GM12878 (cell line): ENCODE data around the gene STON1. TPM values are rescaled to one million over a fixed set of nuclear protein-coding genes. Genes with fewer than 3 reads are reported as not detected.

Experiments
- ATAC-seq: fragments of 200-7000 bp; cut with Tn5 transposase; 3 replicates; pipeline ENCODE4 v1.9.1; 2020; ENCODE audit warnings: mild to moderate bottlenecking, moderate library complexity
- BruUV-seq: library from RNA; stranded (reverse); fragments of 400-500 nt; replicated peaks from 2 replicates; lab custom pipeline; 2021; lab: Mats Ljungman, UMichigan
- CTCF ChIA-PET: fragments of 300-600 bp; sonication (Branson Sonifier 250); formaldehyde crosslinking; extraction: SDS; loops from one replicate; lab custom pipeline; 2021; ENCODE audit warnings: inconsistent platforms; lab: Yijun Ruan, JAX
- POLR2A ChIA-PET: fragments of 350-600 bp; formaldehyde crosslinking; extraction: SDS; loops from one replicate; lab custom pipeline; 2021; ENCODE audit warnings: inconsistent platforms; lab: Charles Lee
- RAD21 ChIA-PET: fragments of 300-600 bp; sonication (Branson Sonifier 250); formaldehyde crosslinking; loops from one replicate; lab custom pipeline; 2023; ENCODE audit warnings: antibody characterized with exemption; ENCODE audit not compliant: unreplicated experiment; lab: Charles Lee
- SMC1A ChIA-PET: fragments of 300-600 bp; sonication (Branson Sonifier 250); formaldehyde crosslinking; loops from one replicate; lab custom pipeline; 2023; ENCODE audit not compliant: unreplicated experiment, uncharacterized antibody; lab: Charles Lee
- DNase-seq: peaks from one replicate; pipeline ENCODE4 v3.0.0-alpha.2; 2011; ENCODE audit warnings: low read depth, low spot score
- FAIRE-seq: peaks from 3 replicates; lab custom pipeline; 2011; peaks lifted over from hg19 to GRCh38; lab: Jason Lieb, UNC
- H2AFZ ChIP-seq: 2 replicates; pipeline ENCODE4 v1.6.0; 2011; ENCODE audit warnings: low read depth, low read length, control low read depth; ENCODE audit not compliant: control insufficient read depth
- H3K27ac ChIP-seq: 2 replicates; pipeline ENCODE4 v1.5.1; 2011; ENCODE audit warnings: control low read depth; ENCODE audit not compliant: control insufficient read depth, insufficient read depth
- H3K27me3 ChIP-seq, 2 experiments: replicated peaks in 1 of 2; 2 replicates each; pipeline versions ENCODE4 v1.6.0 to v1.6.1; 2011; ENCODE audit warnings: low read length in 1 of 2; ENCODE audit not compliant: control insufficient read depth in 2 of 2, insufficient read depth in 2 of 2
- H3K36me3 ChIP-seq, 2 experiments: 2 replicates each; pipeline ENCODE4 v1.5.1; 2011; ENCODE audit warnings: low read length in 1 of 2; ENCODE audit not compliant: control insufficient read depth in 2 of 2, insufficient read depth in 2 of 2
- H3K4me1 ChIP-seq: 2 replicates; pipeline ENCODE4 v1.6.1; 2011; ENCODE audit warnings: mild to moderate bottlenecking, low read length, moderate library complexity, mixed read lengths; ENCODE audit not compliant: control insufficient read depth, insufficient read depth
- H3K4me2 ChIP-seq: 2 replicates; pipeline ENCODE4 v1.6.0; 2011; ENCODE audit warnings: control low read depth; ENCODE audit not compliant: control insufficient read depth, insufficient read depth
- H3K4me3 ChIP-seq: fragments of 200-600 bp; sonication (generic); 2 replicates; pipeline ENCODE4 v1.5.1; 2016
- H3K79me2 ChIP-seq: 2 replicates; pipeline ENCODE4 v1.6.0; 2011; ENCODE audit warnings: low read length; ENCODE audit not compliant: control insufficient read depth, insufficient read depth
- H3K9ac ChIP-seq: 2 replicates; pipeline ENCODE4 v1.8.0; 2011; ENCODE audit warnings: low read length, control low read depth, mixed read lengths; ENCODE audit not compliant: control insufficient read depth, insufficient read depth
- H3K9me3 ChIP-seq: replicated peaks from 3 replicates; pipeline ENCODE4 v1.5.1; 2011; ENCODE audit warnings: mild to moderate bottlenecking, low read length; ENCODE audit not compliant: control insufficient read depth, insufficient read depth
- H4K20me1 ChIP-seq: 2 replicates; pipeline ENCODE4 v1.6.0; 2011; ENCODE audit not compliant: control insufficient read depth, insufficient read depth
- EGR1 ChIP-seq, 2 experiments: IDR thresholded peaks; 1 replicate in 1 of 2; 2 replicates in 1 of 2; pipeline ENCODE4 v1.6.1; 2011 to 2012; ENCODE audit warnings: low read depth in 2 of 2, low read length in 2 of 2, borderline replicate concordance in 1 of 2, mild to moderate bottlenecking in 1 of 2, moderate library complexity in 1 of 2
- MYC ChIP-seq: IDR thresholded peaks from 2 replicates; pipeline ENCODE4 v1.6.1; 2011; ENCODE audit warnings: mild to moderate bottlenecking, low read length, moderate library complexity, inconsistent platforms; ENCODE audit not compliant: insufficient read depth, insufficient replicate concordance, insufficient read length, severe bottlenecking
- NFYB ChIP-seq: IDR thresholded peaks from 2 replicates; pipeline ENCODE4 v1.6.1; 2011; ENCODE audit warnings: low read depth, mild to moderate bottlenecking, low read length, improper control_type of control experiment, moderate library complexity; ENCODE audit not compliant: insufficient read depth
- SRF ChIP-seq, 2 experiments: IDR thresholded peaks; 2 replicates each; pipeline ENCODE4 v1.6.1; 2011; ENCODE audit warnings: low read depth in 2 of 2, low read length in 2 of 2, mild to moderate bottlenecking in 1 of 2, moderate library complexity in 1 of 2
- WGBS: methylation state at CpG from one replicate; pipeline ENCODE4 v1.1.6; 2016; ENCODE audit warnings: low lambda C conversion rate; ENCODE audit not compliant: insufficient replicate concordance, insufficient coverage; ENCODE audit errors: missing lambda C conversion rate; 5-methylcytosine and 5-hydroxymethylcytosine counted together
- in situ Hi-C: fragments of 300-500 bp; cut with MboI; formaldehyde crosslinking; loops from 9 replicates; pipeline ENCODE4 v1.14.3; 2018; ENCODE audit warnings: mixed read lengths
- intact Hi-C: fragments of 100-400 bp; cut with micrococcal nuclease; formaldehyde crosslinking; loops from one replicate; pipeline ENCODE4 v1.14.2; 2022; ENCODE audit not compliant: unreplicated experiment
- polyA plus RNA-seq, 11 experiments: library from polyadenylated mRNA; depleted of rRNA in 4 of 11; unstranded in 6 of 11; stranded (reverse) in 5 of 11; fragments of >200 nt; fragmentation: Nextera tagmentation in 4 of 11; fragmentation: Illumina TruSeq in 1 of 11; extraction: Ambion mirVana in 4 of 11; extraction: Trizol in 1 of 11; gene quantifications; 1 replicate in 1 of 11; 2 replicates in 10 of 11; pipeline versions ENCODE4 v1.2.1 to v1.2.3, GENCODE V29; 2011 to 2016; ENCODE audit warnings: inconsistent platforms in 2 of 11, missing spikeins in 2 of 11, low read depth in 1 of 11
- total RNA-seq, 4 experiments: library from RNA; depleted of rRNA in 3 of 4; stranded (reverse); fragments of >200 nt in 3 of 4; fragmentation: Illumina TruSeq in 1 of 4; extraction: Trizol in 1 of 4; gene quantifications; 2 replicates each; pipeline versions ENCODE4 v1.2.1 to v1.2.3, GENCODE V29; 2013 to 2021

The STON1 gene
- total and polyA plus RNA-seq, 10 of the 15 experiments (the other 5 are each of a cell fraction or from before 2014, with no cell fraction given) = 0.11 to 0.90 (median 0.22) TPM; not detected in 2

DNA sequence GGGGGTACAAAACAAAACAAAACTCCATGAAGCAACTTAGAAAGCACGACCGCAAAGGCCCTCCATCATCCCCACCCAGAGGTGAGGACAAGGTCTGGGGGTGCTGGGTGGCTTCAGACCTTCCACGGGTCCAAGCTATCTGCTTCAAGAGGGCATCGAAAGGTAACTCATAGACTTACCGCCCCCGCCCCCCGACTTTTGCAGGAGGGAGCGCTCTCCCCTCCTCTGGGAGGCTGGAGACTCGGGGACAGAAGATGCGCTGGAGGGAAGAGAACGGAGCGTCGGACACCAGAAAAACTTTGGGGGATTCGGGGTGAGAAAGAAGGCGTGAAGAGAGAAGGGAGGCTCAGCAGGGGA lies 300 bp upstream of the STON1 start:
- peak overlapping the region; percentile 67; the same call in 1 of the 2 replicates for H3K4me3 ChIP-seq
- no peak overlapping the region for H3K27ac ChIP-seq
- ATAC-seq (peak; percentile 43), FAIRE-seq (no peak), DNase-seq (no peak)
- intact Hi-C loops = no loop called here
- no peaks in the 10 kb centered on the region; a peak in 1 of 4 replicates for H3K27me3 ChIP-seq
- ChIA-PET SMC1A (no interaction called here), CTCF (no interaction called here), RAD21 (no interaction called here), POLR2A (no interaction called here)
- no TSS peak for BruUV-seq
- H3K79me2 ChIP-seq = no peaks in the 10 kb centered on the region
- TF ChIP-seq SRF (IDR thresholded peaks at IDR 0.05; ENCODE audit: low read depth in 2 of 2, low read length in 2 of 2) (no peak), EGR1 (IDR thresholded peaks at IDR 0.05; ENCODE audit: borderline replicate concordance in 1 of 2, low read depth in 2 of 2, low read length in 2 of 2) (0 out of 3 replicates have a peak, but pooled peaks of 1 of the 2 experiments have one; percentile 11)
- 9% methylated on average over 13 of the region's 15 CpGs for WGBS
- peak overlapping the region; percentile 81; the same call in 1 of the 2 replicates for H3K4me2 ChIP-seq
- no peak overlapping the region for H2AFZ ChIP-seq
- H4K20me1 ChIP-seq = no peaks in the 10 kb centered on the region
- no peaks in the 10 kb centered on the region for H3K9me3 ChIP-seq
- no peaks in the 10 kb centered on the region; the same call in 1 of the 2 replicates for H3K4me1 ChIP-seq
- H3K36me3 ChIP-seq = no peaks in the 10 kb centered on the region
- no peak overlapping the region for H3K9ac ChIP-seq
- in situ Hi-C loops = no loop called here

DNA sequence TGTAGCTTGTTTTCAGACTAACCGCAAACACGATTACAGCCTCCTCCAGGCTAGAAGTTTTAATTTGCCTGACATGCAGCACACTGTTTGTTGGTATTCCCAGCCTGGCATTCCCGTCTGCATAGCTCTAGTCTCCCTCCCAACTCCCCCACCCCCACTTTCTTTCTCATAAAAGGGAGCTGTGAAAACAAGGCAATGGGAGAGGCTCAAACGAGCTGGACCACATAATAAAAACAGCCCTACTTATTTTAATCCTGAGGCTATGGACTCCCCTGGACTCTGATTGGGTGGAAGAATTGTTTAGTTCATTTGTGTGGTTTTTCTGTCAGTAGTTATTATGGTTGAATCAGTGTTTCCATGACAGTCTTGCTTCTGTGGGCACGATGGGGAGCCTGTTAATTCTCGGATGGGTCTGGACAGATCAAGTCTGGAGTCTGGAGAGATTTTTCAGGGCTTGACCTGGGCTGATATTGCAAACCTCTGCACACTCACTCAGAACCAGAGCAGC lies 1.2 kb downstream of the STON1 start:
- no peak overlapping the region for H3K4me3 ChIP-seq
- POLR2A ChIA-PET = no interaction called here
- H3K36me3 ChIP-seq = no peaks in the 10 kb centered on the region
- H3K27me3 ChIP-seq = no peaks in the 10 kb centered on the region; a peak in 1 of 4 replicates
- H3K9ac ChIP-seq = no peak overlapping the region
- WGBS = 65% methylated on average over 6 of the region's 6 CpGs
- no peaks in the 10 kb centered on the region for H4K20me1 ChIP-seq
- no peak overlapping the region for H3K27ac ChIP-seq
- no peak for DNase-seq
- H3K4me1 ChIP-seq = no peaks in the 10 kb centered on the region; the same call in 1 of the 2 replicates
- FAIRE-seq = no peak
- CTCF ChIA-PET = no interaction called here
- RAD21 ChIA-PET = no interaction called here
- 0 out of 2 replicates have a peak, but pooled peaks have one; percentile 34 for TF ChIP-seq NFYB
- no peak for TF ChIP-seq MYC
- TF ChIP-seq, all 136 proteins: peak for 1
- in situ Hi-C loops (no loop called here), intact Hi-C loops (no loop called here)
- SMC1A ChIA-PET = interaction anchor here (0.7 kb wide), 1 partner anchor 621 kb away, joined by 3 read pairs; no protein-coding TSS in a partner anchor
- no peak overlapping the region for H3K4me2 ChIP-seq
- H3K79me2 ChIP-seq = no peaks in the 10 kb centered on the region
- no peak for ATAC-seq
- no peaks in the 10 kb centered on the region for H3K9me3 ChIP-seq
- H2AFZ ChIP-seq = no peak overlapping the region
- BruUV-seq = no TSS peak
